Keratinocyte (primary cell): ENCODE data around the gene BASP1. TPM values are rescaled to one million over a fixed set of nuclear protein-coding genes. Genes with fewer than 3 reads are reported as not detected.

Experiments
- DNase-seq: peaks from one replicate; pipeline ENCODE4 v3.0.0-alpha.2; 2011; ENCODE audit warnings: low read depth, missing footprints, low spot score
- FAIRE-seq: peaks from 2 replicates; lab custom pipeline; 2011; peaks lifted over from hg19 to GRCh38; lab: Jason Lieb, UNC
- H2AFZ ChIP-seq: 2 replicates; pipeline ENCODE4 v1.6.0; 2012; ENCODE audit warnings: low read length, control low read depth, inconsistent platforms; ENCODE audit not compliant: control insufficient read depth
- H3K27ac ChIP-seq: 2 replicates; pipeline ENCODE4 v1.5.1; 2011; ENCODE audit warnings: low read length; ENCODE audit not compliant: control insufficient read depth, insufficient read depth
- H3K27me3 ChIP-seq: 3 replicates; pipeline ENCODE4 v1.6.0; 2011; ENCODE audit warnings: low read length; ENCODE audit not compliant: control insufficient read depth, insufficient read depth; ENCODE audit errors: extremely low read depth
- H3K36me3 ChIP-seq, 2 experiments: 2 replicates in 1 of 2; 3 replicates in 1 of 2; pipeline ENCODE4 v1.5.1; 2011; ENCODE audit warnings: low read length in 2 of 2, mild to moderate bottlenecking in 1 of 2; ENCODE audit not compliant: control insufficient read depth in 2 of 2, insufficient read depth in 2 of 2; ENCODE audit errors: extremely low read depth in 1 of 2
- H3K4me1 ChIP-seq: 3 replicates; pipeline ENCODE4 v1.5.1; 2011; ENCODE audit warnings: low read length; ENCODE audit not compliant: control insufficient read depth, insufficient read depth; ENCODE audit errors: extremely low read depth
- H3K4me2 ChIP-seq: 3 replicates; pipeline ENCODE4 v1.6.0; 2011; ENCODE audit warnings: low read depth, low read length; ENCODE audit not compliant: control insufficient read depth, insufficient read depth; ENCODE audit errors: extremely low read depth
- H3K4me3 ChIP-seq, 3 experiments: fragments of 200-600 bp in 1 of 3; sonication (generic) in 1 of 3; 2 replicates in 2 of 3; 3 replicates in 1 of 3; pipeline ENCODE4 v1.5.1; 2011 to 2016; ENCODE audit warnings: low read length in 3 of 3, mild to moderate bottlenecking in 3 of 3, control low read depth in 2 of 3, inconsistent platforms in 1 of 3, low read depth in 1 of 3, mixed read lengths in 1 of 3, mixed run types in 1 of 3, moderate library complexity in 1 of 3; ENCODE audit not compliant: control insufficient read depth in 2 of 3, insufficient read depth in 2 of 3; ENCODE audit errors: extremely low read depth in 1 of 3
- H3K79me2 ChIP-seq: 2 replicates; pipeline ENCODE4 v1.6.0; 2012; ENCODE audit warnings: low read length; ENCODE audit not compliant: control insufficient read depth, insufficient read depth
- H3K9ac ChIP-seq: 3 replicates; pipeline ENCODE4 v1.6.0; 2011; ENCODE audit warnings: low read length; ENCODE audit not compliant: control insufficient read depth, insufficient read depth; ENCODE audit errors: extremely low read depth
- H3K9me1 ChIP-seq: 3 replicates; pipeline ENCODE4 v1.6.0; 2011; ENCODE audit warnings: low read length; ENCODE audit not compliant: control insufficient read depth, insufficient read depth; ENCODE audit errors: extremely low read depth
- H3K9me3 ChIP-seq: 2 replicates; pipeline ENCODE4 v1.5.1; 2012; ENCODE audit warnings: low read depth, low read length; ENCODE audit not compliant: control insufficient read depth
- H4K20me1 ChIP-seq: 3 replicates; pipeline ENCODE4 v1.6.0; 2011; ENCODE audit warnings: low read length; ENCODE audit not compliant: control insufficient read depth, insufficient read depth; ENCODE audit errors: extremely low read depth
- CTCF ChIP-seq, 3 experiments: IDR thresholded peaks in 1 of 3; conservative IDR thresholded peaks in 1 of 3; optimal IDR thresholded peaks in 1 of 3; 2 replicates in 2 of 3; 3 replicates in 1 of 3; pipeline versions ENCODE3 to v1.5.1; 2011; ENCODE audit warnings: low read length in 3 of 3, mild to moderate bottlenecking in 3 of 3, moderate library complexity in 2 of 3, control low read depth in 1 of 3, inconsistent platforms in 1 of 3; ENCODE audit not compliant: insufficient read depth in 2 of 3; ENCODE audit errors: extremely low read depth in 1 of 3
- EZH2 ChIP-seq: IDR thresholded peaks from one replicate; pipeline ENCODE4 v1.6.1; 2012; ENCODE audit warnings: inconsistent platforms, mild to moderate bottlenecking, low read length, moderate library complexity
- dilution Hi-C: fragments of 300-500 bp; cut with MboI; formaldehyde crosslinking; loops from one replicate; pipeline ENCODE4 v1.7.0; 2020; ENCODE audit warnings: low sequenced_read_pairs; ENCODE audit not compliant: extremely low pct_ligation_motif_present
- polyA plus RNA-seq, 5 experiments: library from polyadenylated mRNA; depleted of rRNA in 3 of 5; stranded (reverse) in 3 of 5; stranded (forward) in 1 of 5; unstranded in 1 of 5; fragments of >200 nt; gene quantifications; 1 replicate in 1 of 5; 2 replicates in 3 of 5; 3 replicates in 1 of 5; pipeline versions ENCODE4 v1.2.1 to v1.2.3, GENCODE V29; 2011 to 2012; ENCODE audit warnings: missing spikeins in 2 of 5, low read depth in 1 of 5, low replicate concordance in 1 of 5

BASP1 gene
- polyA plus RNA-seq, 1 donor (not counting 4 experiments of a cell fraction or from before 2014, with no cell fraction given), result 127 TPM

- TF ChIP-seq EZH2 (no peak), CTCF (optimal IDR thresholded peaks at IDR 0.05 in 1 of 3, IDR thresholded peaks at IDR 0.05 in 1 of 3, conservative IDR thresholded peaks at IDR 0.05 in 1 of 3; ENCODE audit: extremely low read depth in 1 of 3, insufficient read depth in 2 of 3, low read length in 3 of 3) (no peak)
- H3K4me2 ChIP-seq, result no peak overlapping the region
- H4K20me1 ChIP-seq, result no peaks in the 10 kb centered on the region
- dilution Hi-C loops, result no loop called here
- no peaks in the 10 kb centered on the region for H3K9me3 ChIP-seq
- DNase-seq, result no peak
- H3K4me3 ChIP-seq, result no peak overlapping the region
- H3K27me3 ChIP-seq, result no peaks in the 10 kb centered on the region
- H2AFZ ChIP-seq, result no peak overlapping the region
- no peaks in the 10 kb centered on the region for H3K36me3 ChIP-seq
- peaks cover 56% of the 10 kb centered on the region for H3K4me1 ChIP-seq
- H3K79me2 ChIP-seq, result peaks cover 2% of the 10 kb centered on the region
- FAIRE-seq, result no peak
- H3K27ac ChIP-seq, result no peak overlapping the region
- no peaks in the 10 kb centered on the region for H3K9me1 ChIP-seq
- no peak overlapping the region for H3K9ac ChIP-seq
Measured at GRCh38 chr5:17185349-17185748, 32.1 kb upstream of the BASP1 start.

GRCh38 chr5:17185773-17186172 is 31.7 kb upstream of the BASP1 start:
- no peaks in the 10 kb centered on the region for H3K9me1 ChIP-seq
- dilution Hi-C loops, result no loop called here
- no peaks in the 10 kb centered on the region for H3K27me3 ChIP-seq
- no peak for TF ChIP-seq EZH2
- no peak for TF ChIP-seq CTCF (optimal IDR thresholded peaks at IDR 0.05 in 1 of 3, IDR thresholded peaks at IDR 0.05 in 1 of 3, conservative IDR thresholded peaks at IDR 0.05 in 1 of 3; ENCODE audit: extremely low read depth in 1 of 3, insufficient read depth in 2 of 3, low read length in 3 of 3)
- no peaks in the 10 kb centered on the region for H4K20me1 ChIP-seq
- H3K4me1 ChIP-seq, result peaks cover 55% of the 10 kb centered on the region
- H3K4me2 ChIP-seq, result no peak overlapping the region
- no peaks in the 10 kb centered on the region for H3K36me3 ChIP-seq
- H3K27ac ChIP-seq, result no peak overlapping the region
- peaks cover 2% of the 10 kb centered on the region for H3K79me2 ChIP-seq
- no peak for DNase-seq
- H3K9me3 ChIP-seq, result no peaks in the 10 kb centered on the region
- FAIRE-seq, result no peak
- H3K4me3 ChIP-seq, result no peak overlapping the region
- no peak overlapping the region for H3K9ac ChIP-seq
- no peak overlapping the region for H2AFZ ChIP-seq
